NCI-H146 (cell line): ENCODE results near the gene MYRF.

ENCODE experiments used
- DNase-seq: peaks from one replicate; lab custom pipeline; 2025; lab: John Stamatoyannopoulos, UW

Gene MYRF

DNA sequence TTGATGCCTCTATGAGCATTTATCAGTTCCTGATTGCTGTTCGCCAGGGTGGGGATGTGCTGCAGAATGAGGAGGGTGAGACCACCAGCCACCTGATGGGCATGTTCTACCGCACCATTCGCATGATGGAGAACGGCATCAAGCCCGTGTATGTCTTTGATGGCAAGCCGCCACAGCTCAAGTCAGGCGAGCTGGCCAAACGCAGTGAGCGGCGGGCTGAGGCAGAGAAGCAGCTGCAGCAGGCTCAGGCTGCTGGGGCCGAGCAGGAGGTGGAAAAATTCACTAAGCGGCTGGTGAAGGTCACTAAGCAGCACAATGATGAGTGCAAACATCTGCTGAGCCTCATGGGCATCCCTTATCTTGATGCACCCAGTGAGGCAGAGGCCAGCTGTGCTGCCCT is 43.0 kb downstream of the MYRF start:
- DNase-seq: no peak

DNA sequence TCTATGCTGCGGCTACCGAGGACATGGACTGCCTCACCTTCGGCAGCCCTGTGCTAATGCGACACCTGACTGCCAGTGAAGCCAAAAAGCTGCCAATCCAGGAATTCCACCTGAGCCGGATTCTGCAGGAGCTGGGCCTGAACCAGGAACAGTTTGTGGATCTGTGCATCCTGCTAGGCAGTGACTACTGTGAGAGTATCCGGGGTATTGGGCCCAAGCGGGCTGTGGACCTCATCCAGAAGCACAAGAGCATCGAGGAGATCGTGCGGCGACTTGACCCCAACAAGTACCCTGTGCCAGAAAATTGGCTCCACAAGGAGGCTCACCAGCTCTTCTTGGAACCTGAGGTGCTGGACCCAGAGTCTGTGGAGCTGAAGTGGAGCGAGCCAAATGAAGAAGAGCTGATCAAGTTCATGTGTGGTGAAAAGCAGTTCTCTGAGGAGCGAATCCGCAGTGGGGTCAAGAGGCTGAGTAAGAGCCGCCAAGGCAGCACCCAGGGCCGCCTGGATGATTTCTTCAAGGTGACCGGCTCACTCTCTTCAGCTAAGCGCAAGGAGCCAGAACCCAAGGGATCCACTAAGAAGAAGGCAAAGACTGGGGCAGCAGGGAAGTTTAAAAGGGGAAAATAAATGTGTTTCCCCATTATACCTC is 43.6 kb downstream of the MYRF start:
- no peak for DNase-seq

DNA sequence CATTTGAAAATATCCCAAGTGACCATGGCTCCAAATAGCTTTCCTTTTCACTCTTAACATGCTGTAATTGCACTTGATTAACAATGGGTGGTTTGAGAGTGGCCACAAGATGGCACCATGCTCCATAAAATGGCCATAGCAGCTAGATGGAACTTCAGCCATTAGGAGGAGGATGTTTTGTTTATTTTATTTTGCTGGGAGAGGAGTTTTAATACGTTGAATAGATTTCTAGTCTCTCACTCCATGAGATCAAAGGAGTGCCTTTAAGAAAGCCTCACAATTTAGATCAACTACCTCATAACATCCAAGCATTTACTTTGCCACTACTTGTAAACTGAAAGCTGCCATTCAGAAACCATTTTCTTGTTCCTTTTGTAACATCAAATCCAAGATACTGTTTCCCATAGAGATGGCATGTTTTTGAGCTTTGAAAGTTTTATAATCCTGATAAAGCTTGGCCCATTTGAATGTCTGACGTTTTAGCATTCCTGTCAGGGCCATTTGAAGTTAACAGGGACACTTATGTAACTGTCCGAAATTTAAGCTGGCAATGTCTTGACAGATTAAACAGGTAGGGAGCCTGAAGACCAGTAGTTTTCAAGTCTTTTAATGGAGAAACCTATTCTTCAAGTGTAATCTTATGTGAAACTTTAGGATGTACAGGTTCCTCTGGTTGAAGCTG is 45.0 kb downstream of the MYRF start:
- peak; percentile 66 for DNase-seq

DNA sequence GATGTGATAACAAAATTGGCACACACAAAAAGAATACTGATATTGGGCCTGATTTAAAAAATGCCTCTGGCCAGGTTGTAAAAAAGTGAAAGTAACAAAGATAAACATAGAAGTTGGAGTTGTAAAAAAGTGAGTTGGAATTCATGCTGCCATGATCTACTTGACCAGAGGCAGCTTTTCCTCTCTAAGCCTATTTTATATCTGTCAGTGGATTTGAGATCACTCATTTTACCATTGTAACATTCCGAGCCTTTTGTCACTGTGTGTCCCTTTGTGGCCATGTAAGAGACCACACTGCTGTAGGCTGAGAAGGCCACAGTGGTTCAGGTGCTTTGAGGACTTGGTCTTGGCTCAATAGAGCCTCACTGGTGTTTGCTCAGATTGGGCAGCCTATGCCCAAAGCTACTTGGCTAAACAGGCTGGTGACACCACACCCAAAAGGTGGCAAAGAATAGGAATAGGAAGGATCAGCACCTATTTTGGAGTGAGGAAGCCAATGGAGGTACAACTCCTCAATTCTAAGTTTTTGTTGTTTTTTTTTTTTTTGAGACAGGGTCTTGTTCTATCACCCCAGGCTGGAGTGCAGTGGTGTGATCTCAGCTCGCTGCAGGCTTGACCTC is 47.3 kb downstream of the MYRF start:
- no peak for DNase-seq

- DNase-seq: no peak
Measured at GRCh38 chr11:61800331-61801281, 48.2 kb downstream of the MYRF start.

- DNase-seq: no peak
Measured at GRCh38 chr11:61802605-61803004, 50.2 kb downstream of the MYRF start.

DNA sequence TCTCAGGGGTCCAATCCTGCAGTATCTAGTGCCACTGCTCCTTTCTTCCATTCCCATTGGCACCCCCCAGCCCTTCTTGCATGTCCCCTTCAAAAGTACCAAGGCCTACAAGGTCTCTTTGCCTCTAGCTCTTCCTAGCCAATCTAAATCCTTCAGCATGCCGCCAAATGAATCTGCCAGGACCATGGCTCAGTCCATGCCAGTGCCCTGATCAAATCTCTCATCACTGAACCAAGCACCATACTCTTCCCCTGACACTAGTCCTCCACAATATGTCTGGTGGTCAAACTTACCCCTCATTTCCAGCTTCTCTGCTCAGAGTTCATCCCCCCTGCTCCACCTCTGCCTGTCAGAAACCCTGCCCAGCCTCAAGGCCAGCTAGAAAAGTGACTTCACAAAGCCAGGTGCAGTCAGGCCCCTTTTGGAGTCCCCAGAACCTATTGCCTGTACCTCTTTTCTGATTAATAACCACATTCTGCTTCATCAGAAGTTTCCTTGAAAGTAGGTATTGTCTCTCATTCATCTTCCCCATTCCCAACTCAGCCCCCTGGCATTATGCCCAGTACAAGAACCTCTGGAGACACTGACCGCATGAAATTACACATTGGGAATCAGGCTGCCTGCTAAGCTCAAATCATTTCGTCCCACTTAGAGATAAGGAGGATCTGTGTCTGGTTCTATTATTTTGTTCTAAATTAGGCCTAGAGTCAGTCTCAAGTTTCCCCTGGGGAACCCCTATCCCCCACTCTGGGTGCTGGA is 51.6 kb downstream of the MYRF start:
- DNase-seq: no peak

- DNase-seq: no peak
Measured at GRCh38 chr11:61805146-61805545, 52.7 kb downstream of the MYRF start.

DNA sequence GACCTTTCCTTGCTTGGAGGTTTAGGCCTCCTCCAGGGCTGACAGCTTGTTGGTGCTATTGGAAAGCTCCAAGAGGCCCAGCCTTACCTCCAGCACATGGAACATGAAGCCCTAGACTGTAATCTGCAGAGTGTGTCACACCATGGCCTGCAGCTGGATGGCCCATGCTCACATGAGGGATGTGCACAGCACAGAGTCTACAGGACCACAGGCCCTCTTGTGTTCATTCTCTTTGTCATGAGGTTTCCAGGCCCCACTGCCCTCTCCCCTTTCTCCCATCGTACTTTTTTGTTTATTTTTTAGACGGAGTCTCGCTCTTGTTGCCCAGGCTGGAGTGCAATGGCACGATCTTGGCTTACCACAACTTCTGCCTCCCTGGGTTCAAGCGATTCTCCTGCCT is 54.3 kb downstream of the MYRF start:
- no peak for DNase-seq

DNA sequence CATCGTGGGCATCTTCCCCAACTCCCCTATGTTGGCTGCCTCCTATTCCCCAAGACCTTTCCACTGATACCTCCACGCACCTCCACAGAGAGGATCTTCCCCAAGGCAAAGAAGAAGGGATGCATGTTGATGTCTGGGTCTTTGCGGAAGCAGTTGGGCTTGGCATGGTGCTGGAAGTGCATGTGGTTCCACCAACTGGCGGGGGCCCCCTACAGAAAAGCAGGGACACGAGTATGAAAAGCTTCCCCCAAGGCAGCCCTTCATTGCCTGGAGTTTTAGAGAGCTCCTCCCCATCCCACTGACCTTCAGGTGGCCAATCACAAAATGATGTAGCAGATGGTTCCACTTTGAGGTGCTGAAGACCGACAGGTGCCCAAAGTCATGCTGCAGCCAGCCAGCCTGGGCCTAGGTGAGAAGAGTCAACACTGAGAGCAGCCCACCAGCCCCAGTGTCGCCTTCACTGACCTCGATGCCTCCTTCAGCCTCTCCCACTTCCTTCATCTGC is 58.3 kb downstream of the MYRF start:
- no peak for DNase-seq

GRCh38 chr11:61811831-61812230 is 59.4 kb downstream of the MYRF start:
- DNase-seq: no peak

GRCh38 chr11:61812736-61813411 is 60.4 kb downstream of the MYRF start:
- no peak for DNase-seq

DNA sequence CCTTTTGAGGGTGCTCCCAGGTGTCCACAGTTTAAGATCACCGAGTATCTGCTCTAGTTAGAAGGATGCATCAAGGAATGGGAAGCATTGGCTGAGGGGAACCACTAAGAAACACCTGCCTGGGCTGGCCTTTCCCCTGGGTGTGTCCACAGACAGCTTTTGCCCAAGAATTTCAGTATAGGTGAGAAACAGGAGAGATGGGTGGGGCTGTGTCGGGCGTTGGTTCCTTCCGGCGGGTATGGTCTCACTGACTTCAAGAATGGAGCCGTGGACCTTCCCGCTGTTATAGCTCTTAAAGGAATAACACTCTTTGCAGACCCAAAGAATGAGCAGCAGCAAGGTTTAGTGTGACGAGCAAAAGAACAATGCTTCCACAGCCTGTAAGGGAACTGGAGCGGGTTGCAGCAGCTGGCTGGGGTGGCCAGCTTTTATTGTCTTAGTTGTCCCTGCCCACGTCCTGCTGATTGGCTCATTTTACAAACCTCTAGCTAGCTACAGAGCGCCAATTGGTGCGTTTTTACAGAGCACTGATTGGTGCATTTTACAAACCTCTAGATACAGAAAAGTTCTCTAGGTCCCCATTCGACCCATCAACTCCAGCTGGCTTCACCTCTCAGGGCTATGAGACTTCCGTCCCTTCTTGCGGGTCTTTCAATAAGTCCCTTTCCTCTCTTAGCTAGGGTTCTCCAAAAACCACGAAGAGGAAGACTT is 62.0 kb downstream of the MYRF start:
- peak; percentile 58 for DNase-seq

DNA sequence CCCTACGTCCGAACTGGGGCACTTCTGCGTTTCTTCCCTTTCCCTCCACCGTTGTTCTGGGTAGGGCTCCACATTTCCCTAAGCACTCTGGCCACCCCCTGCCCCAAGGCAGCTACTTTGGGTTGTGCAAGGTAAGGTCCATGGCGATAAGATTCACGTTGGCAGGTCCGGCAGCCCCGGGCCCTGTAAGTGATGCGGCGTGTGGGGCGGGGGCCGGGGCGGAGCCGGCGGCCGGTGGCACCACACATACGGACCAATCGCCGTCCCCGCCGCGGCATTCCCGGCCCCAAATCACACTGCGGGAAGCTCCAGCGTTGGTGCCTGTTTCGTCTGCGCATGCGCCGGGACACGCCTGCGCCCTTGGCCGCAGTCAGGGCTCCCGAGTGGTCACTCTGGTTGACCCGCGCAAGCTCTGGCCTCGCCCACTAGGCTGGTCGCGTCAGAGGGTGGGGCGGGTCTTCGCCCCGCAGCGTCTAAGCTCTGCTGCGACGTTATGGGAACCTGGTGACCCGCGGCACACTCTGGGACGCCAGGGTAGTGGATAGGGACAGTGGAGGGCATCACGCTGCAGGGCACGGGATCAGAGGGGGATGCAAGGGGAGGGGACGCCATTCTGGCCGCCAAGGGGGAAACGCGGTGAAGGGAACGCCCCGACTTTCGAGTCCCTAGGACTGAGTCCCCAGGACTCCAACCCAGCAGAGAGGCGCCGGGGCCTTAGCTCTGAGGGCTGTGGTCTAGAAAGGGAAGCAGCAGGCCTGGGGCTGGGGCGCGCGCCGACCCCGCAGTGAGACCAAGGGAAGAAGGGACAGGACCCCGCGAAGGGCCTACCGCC is 62.7 kb downstream of the MYRF start:
- peak; percentile 99 for DNase-seq

GRCh38 chr11:61815790-61816735 is 63.6 kb downstream of the MYRF start:
- peak; percentile 92 for DNase-seq

GRCh38 chr11:61816736-61817455 is 64.5 kb downstream of the MYRF start, which contains the start of gene FADS1:
FADS1 (minus strand) TSS chr11:61817003; CDS start chr11:61816929, 74 bp downstream.
- peak; percentile 98 for DNase-seq
